HG03442 (cell line): Measurements from ENCODE around the gene GTF2A2.

Experiments
- ATAC-seq: cut with Tn5 transposase; IDR thresholded peaks from one replicate; pipeline ENCODE4 v1.9.1; 2021; ENCODE audit warnings: mild to moderate bottlenecking, moderate library complexity; ENCODE audit not compliant: unreplicated experiment

Gene GTF2A2

GRCh38 chr15:59609730-59610712, 47.3 kb downstream of the GTF2A2 start:
- ATAC-seq = no peak

DNA sequence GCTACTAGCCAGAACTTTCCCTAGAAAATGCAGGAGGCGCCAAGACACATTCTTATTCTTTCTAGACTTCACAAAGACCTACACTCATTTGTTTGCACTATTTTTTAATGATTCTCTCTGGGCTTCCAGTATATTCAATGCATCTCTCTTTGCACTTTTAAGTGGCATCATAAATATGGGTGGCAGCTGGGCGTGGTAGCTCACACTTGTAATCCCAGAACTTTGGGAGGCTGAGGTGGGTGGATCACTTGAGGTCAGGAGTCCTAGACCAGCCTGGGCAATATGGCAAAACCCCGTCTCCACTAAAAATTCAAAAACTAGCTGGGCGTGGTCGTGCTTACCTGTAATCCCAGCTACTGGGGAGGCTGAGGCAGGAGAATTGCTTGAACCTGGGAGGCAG, 51.3 kb downstream of the GTF2A2 start:
- ATAC-seq = no peak

DNA sequence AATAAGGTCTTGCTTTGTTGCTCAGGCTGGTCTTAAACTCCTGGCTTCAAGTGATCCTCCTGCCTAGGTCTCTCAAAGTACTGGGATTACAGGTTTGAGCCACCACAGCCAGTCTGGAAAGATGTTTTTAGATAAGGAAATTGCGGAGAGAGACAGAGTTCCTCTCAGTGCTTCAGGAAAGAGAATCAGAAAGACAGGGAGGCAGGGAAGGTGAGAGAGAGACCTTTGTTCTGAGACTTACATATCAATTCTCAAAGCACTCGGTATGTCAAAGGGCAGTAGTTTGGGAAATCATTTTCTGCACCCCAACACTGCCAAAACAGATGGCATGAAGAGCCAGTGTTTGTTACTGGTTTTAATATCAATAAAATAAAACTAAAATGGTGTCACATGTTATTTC, 58.9 kb downstream of the GTF2A2 start:
- ATAC-seq = no peak

DNA sequence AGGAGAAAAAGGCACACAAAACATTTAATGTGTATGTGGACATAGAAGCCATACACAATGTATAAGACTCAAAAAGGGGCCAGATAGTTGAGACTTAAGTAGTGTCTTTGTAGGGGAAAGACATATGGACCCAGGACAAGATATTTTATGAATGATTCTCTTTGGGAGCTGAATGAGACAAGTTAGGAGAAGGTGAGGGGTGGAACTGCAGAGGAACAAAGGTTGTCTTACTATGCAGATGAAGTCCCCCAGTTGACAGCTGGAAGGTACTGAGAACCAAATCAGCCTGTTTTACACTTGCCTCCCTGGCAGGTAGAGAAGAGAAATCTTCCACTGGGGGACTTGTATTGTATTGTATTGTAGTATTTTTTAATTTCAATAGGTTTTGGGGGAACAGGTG, 60.7 kb downstream of the GTF2A2 start:
- ATAC-seq = no peak

- ATAC-seq = no peak
These were observed 61.8 kb downstream of the GTF2A2 start for GRCh38 chr15:59595434-59595915.

DNA sequence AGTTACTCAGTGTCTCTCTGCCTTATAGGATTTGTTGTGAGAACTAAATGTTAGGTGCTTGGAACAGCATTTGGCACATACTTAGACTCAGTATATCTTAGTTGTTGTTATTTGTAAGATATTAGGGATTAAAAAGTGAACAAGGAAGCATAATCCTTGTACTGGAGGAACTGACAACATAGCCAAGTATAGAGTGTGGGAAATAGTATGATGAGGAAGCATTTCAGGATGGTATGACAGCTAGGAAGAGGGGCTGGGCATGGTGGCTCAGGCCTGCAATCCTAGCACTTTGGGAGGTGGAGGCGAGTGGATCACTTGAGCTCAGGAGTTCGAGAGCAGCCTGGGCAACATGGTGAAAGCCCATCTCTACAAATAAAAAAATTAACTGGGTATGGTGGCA, 62.3 kb downstream of the GTF2A2 start:
- no peak for ATAC-seq

GRCh38 chr15:59594493-59594942, 62.8 kb downstream of the GTF2A2 start:
- no peak for ATAC-seq

DNA sequence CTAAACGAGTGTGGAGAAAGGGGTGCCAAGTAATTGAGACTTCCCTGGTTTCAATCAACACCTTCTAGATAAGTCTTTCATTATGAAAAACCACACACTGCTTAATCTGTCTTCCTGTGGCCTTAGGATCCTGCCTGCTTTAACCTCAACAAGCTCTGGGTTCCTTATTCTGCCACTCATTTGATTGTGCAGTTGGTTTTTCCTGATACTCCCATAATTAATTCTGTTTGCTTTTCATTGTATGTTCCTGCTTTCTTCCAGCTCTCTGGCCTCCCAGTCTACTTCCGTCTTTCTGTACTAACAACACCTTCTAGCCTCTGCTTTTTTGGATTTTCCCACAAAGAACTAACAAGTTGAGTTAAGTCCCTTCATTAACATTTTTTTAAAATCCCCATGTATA, 66.0 kb downstream of the GTF2A2 start:
- ATAC-seq = no peak

DNA sequence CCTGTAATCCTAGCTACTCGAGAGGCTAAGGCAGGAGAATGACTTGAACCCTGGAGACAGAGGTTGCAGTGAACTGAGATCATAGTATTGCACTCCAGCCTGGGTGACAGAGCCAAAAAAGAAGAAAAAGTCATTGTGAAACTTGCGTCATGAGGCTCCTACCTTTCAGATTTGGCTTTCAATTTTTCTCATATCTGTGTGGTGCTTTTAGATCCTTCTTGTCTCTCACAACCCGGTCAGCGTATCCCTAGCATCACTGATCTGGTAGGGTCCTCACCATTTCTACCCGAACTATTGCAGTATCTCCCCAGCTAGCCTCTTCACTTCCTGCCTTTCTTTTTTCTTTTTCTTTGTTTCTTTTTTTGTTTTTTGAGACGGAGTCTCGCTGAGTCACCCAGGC, 67.3 kb downstream of the GTF2A2 start:
- ATAC-seq = no peak
